Measurements from ENCODE around the gene IRF2BP1. TPM values are rescaled to one million over a fixed set of nuclear protein-coding genes. Genes with fewer than 3 reads are reported as not detected.

Gene IRF2BP1
- total RNA-seq, 4 donors from 2014 or later, result 24.7 to 36.9 (median 30.7) TPM

- TF ChIP-seq EP300 (IDR thresholded peaks at IDR 0.05), result no peak
- H3K4me3 ChIP-seq, result no peak overlapping the region
- no peaks in the 10 kb centered on the region for H3K4me1 ChIP-seq
- no peaks in the 10 kb centered on the region for H3K9me3 ChIP-seq
- no peaks in the 10 kb centered on the region for H3K27me3 ChIP-seq
- WGBS, result 93% methylated on average over 4 of the region's 4 CpGs
- no peak for DNase-seq (ENCODE audit: low spot score in 2 of 2)
- H3K27ac ChIP-seq, result no peak overlapping the region
- peaks cover 99% of the 10 kb centered on the region for H3K36me3 ChIP-seq
Observed at GRCh38 chr19:45848922-45849321, 37.0 kb downstream of the IRF2BP1 start.

GRCh38 chr19:45847663-45848062 lies 38.3 kb downstream of the IRF2BP1 start:
- H3K4me1 ChIP-seq, result no peaks in the 10 kb centered on the region
- no peak overlapping the region for H3K27ac ChIP-seq
- 95% methylated on average over 9 of the region's 13 CpGs for WGBS
- no peaks in the 10 kb centered on the region for H3K27me3 ChIP-seq
- peaks cover 99% of the 10 kb centered on the region for H3K36me3 ChIP-seq
- H3K9me3 ChIP-seq, result no peaks in the 10 kb centered on the region
- TF ChIP-seq EP300 (IDR thresholded peaks at IDR 0.05), result no peak
- no peak for TF ChIP-seq CTCF (IDR thresholded peaks at IDR 0.05)
- no peak for TF ChIP-seq POLR2A (IDR thresholded peaks at IDR 0.05)
- no peak for TF ChIP-seq POLR2AphosphoS5 (IDR thresholded peaks at IDR 0.05)
- no peak for DNase-seq (ENCODE audit: low spot score in 2 of 2)
- H3K4me3 ChIP-seq, result no peak overlapping the region

DNA sequence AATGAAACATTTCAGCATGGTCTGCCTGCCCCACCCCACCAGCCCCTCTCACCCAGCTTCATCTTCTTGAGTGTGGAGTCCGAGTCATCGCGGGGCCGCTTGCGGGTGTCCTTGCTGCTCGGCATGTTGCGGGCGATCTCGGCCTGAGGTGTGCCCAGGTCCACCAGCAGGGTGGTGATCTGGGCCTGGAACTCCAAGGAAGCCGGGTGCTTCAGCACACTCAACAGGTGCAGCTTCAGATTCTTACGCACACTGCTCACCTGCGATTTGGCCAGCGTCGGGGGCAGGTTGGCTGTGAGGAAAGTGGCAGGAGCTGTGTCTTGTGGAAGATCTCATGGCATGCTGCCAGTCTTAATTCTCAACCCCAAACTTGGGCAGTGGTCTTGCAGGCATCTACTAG lies 43.7 kb downstream of the IRF2BP1 start:
- DNase-seq (ENCODE audit: low spot score in 2 of 2), result no peak
- no peak for TF ChIP-seq POLR2A (IDR thresholded peaks at IDR 0.05)
- TF ChIP-seq CTCF (IDR thresholded peaks at IDR 0.05), result no peak
- TF ChIP-seq EP300 (IDR thresholded peaks at IDR 0.05), result no peak
- no peak for TF ChIP-seq POLR2AphosphoS5 (IDR thresholded peaks at IDR 0.05)
- no peaks in the 10 kb centered on the region for H3K4me1 ChIP-seq
- no peak overlapping the region for H3K27ac ChIP-seq
- WGBS, result 99% methylated on average over 9 of the region's 14 CpGs
- H3K27me3 ChIP-seq, result no peaks in the 10 kb centered on the region
- H3K4me3 ChIP-seq, result no peak overlapping the region
- H3K9me3 ChIP-seq, result no peaks in the 10 kb centered on the region
- peaks cover 97% of the 10 kb centered on the region for H3K36me3 ChIP-seq

DNA sequence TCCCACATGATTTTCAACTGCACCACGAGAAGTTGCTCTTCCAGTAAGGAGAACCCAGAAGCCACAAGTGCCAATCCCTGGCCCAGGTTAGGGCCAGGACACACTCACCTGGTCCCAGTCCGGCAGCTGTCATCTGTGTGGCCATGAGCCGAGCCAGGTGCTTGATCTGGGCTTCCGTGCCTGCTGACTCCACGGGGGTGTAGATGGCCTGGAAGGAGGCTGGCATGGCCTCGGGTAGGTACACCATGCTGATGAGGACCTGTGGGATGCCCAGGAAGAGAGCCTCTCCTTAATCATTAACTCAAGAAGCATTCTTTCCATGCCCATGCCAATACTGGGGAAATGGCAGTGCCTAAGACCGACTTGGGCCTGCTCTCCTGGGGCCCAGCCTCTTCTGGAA lies 51.0 kb downstream of the IRF2BP1 start:
- no peaks in the 10 kb centered on the region for H3K27me3 ChIP-seq
- H3K36me3 ChIP-seq, result peaks cover 98% of the 10 kb centered on the region
- no peak overlapping the region for H3K4me3 ChIP-seq
- H3K9me3 ChIP-seq, result no peaks in the 10 kb centered on the region
- TF ChIP-seq POLR2AphosphoS5 (IDR thresholded peaks at IDR 0.05) (no peak), CTCF (IDR thresholded peaks at IDR 0.05) (no peak), EP300 (IDR thresholded peaks at IDR 0.05) (no peak), POLR2A (IDR thresholded peaks at IDR 0.05) (no peak)
- WGBS, result 90% methylated on average over 2 of the region's 7 CpGs
- no peak for DNase-seq (ENCODE audit: low spot score in 2 of 2)
- H3K4me1 ChIP-seq, result no peaks in the 10 kb centered on the region
- H3K27ac ChIP-seq, result no peak overlapping the region

Other genes with a start within 250 kb of the IRF2BP1 start
- 100 to 1,000 TPM in 1 of 4 donors, 10 to 100 TPM in 3; 60.0 to 112 (median 74.8) TPM for gene EML2, start 246.7 kb downstream of the IRF2BP1 start, total RNA-seq
- gene GIPR, start 217.9 kb downstream of the IRF2BP1 start, total RNA-seq, result 10 to 100 TPM in 1 of 4 donors, 1 to 10 TPM in 2, under 1 TPM in 1; 0.95 to 11.2 (median 1.6) TPM
- 100 to 1,000 TPM in 3 of 4 donors, 10 to 100 TPM in 1; 80.9 to 160 (median 146) TPM for gene SNRPD2, start 194.2 kb downstream of the IRF2BP1 start, total RNA-seq
- 10 to 100 TPM in 1 of 4 donors, 1 to 10 TPM in 3; 5.9 to 11.4 (median 8.4) TPM for gene QPCTL, start 193.5 kb downstream of the IRF2BP1 start, total RNA-seq
- gene FBXO46, start 155.2 kb downstream of the IRF2BP1 start, total RNA-seq, result 10 to 100 TPM; 13.5 to 24.1 (median 15.7) TPM
- not detected for gene MEIOSIN, start 152.7 kb downstream of the IRF2BP1 start, total RNA-seq
- 10 to 100 TPM; 10.5 to 14.7 (median 14.3) TPM for gene SIX5, start 116.9 kb downstream of the IRF2BP1 start, total RNA-seq
- gene DMPK, start 103.7 kb downstream of the IRF2BP1 start, total RNA-seq, result 10 to 100 TPM; 15.0 to 27.3 (median 20.3) TPM
- gene DMWD, start 93.3 kb downstream of the IRF2BP1 start, total RNA-seq, result 10 to 100 TPM; 22.7 to 40.6 (median 32.0) TPM
- under 1 TPM in 2 of 4 donors, not detected in 2; 0.38 to 0.68 TPM for gene RSPH6A, start 70.8 kb downstream of the IRF2BP1 start, total RNA-seq
- gene SYMPK, start 23.0 kb downstream of the IRF2BP1 start, total RNA-seq, result 10 to 100 TPM; 32.8 to 76.3 (median 44.1) TPM
- gene FOXA3, start 21.8 kb downstream of the IRF2BP1 start, total RNA-seq, result under 1 TPM in 1 of 4 donors, not detected in 3; 0.30 TPM
- 1 to 10 TPM; 4.4 to 9.4 (median 6.5) TPM for gene MYPOP, start 16.5 kb upstream of the IRF2BP1 start, total RNA-seq
- gene NANOS2, start 28.6 kb upstream of the IRF2BP1 start, total RNA-seq, result not detected
- under 1 TPM; 0.21 to 0.97 (median 0.55) TPM for gene NOVA2, start 87.7 kb upstream of the IRF2BP1 start, total RNA-seq
- 10 to 100 TPM in 1 of 4 donors, 1 to 10 TPM in 3; 8.4 to 14.6 (median 9.5) TPM for gene CCDC61, start 109.3 kb upstream of the IRF2BP1 start, total RNA-seq
- gene PGLYRP1, start 136.9 kb upstream of the IRF2BP1 start, total RNA-seq, result not detected
- gene IGFL4, start 154.9 kb upstream of the IRF2BP1 start, total RNA-seq, result 10 to 100 TPM in 1 of 4 donors, 1 to 10 TPM in 3; 1.4 to 10.6 (median 5.5) TPM
- 10 to 100 TPM; 10.2 to 49.4 (median 16.8) TPM for gene IGFL3, start 238.5 kb upstream of the IRF2BP1 start, total RNA-seq